IMR-90 (cell line): ENCODE measurements around the gene SPATA18. TPM values are rescaled to one million over a fixed set of nuclear protein-coding genes. Genes with fewer than 3 reads are reported as not detected.
A peak's percentile ranks its signal among the peaks of the same experiment; 100 is the strongest.

Experiments
- ATAC-seq: fragments of 200-7000 bp; cut with Tn5 transposase; 2 replicates; pipeline ENCODE4 v1.9.1; 2020; ENCODE audit warnings: low read depth, mild to moderate bottlenecking, moderate library complexity
- BruUV-seq: library from RNA; stranded (reverse); fragments of 400-500 nt; replicated peaks from 2 replicates; lab custom pipeline; 2021; lab: Mats Ljungman, UMichigan
- CTCF ChIA-PET: fragments of 300-600 bp; formaldehyde crosslinking; extraction: SDS; loops from one replicate; lab custom pipeline; 2021; ENCODE audit warnings: antibody characterized with exemption; lab: Yijun Ruan, JAX
- POLR2A ChIA-PET: fragments of 300-600 bp; sonication (Branson Sonifier 250); formaldehyde crosslinking; loops from one replicate; lab custom pipeline; 2022; ENCODE audit warnings: antibody characterized with exemption; ENCODE audit not compliant: unreplicated experiment; lab: Charles Lee
- DNase-seq: peaks from one replicate; pipeline ENCODE4 v3.0.0; 2013
- H2AFZ ChIP-seq: replicated peaks from 2 replicates; pipeline ENCODE3; 2013; ENCODE audit warnings: low read length, mild to moderate bottlenecking; ENCODE audit not compliant: poor library complexity
- H2AK5ac ChIP-seq: 2 replicates; pipeline ENCODE4 v1.6.1; 2013; ENCODE audit warnings: low read depth, low read length, inconsistent platforms
- H2AK9ac ChIP-seq: replicated peaks from 2 replicates; pipeline ENCODE3; 2013; ENCODE audit warnings: mild to moderate bottlenecking, low read depth, low read length, moderate library complexity; ENCODE audit not compliant: poor library complexity
- H2BK120ac ChIP-seq: 2 replicates; pipeline ENCODE4 v1.6.1; 2013; ENCODE audit warnings: low read depth, low read length, inconsistent platforms
- H2BK15ac ChIP-seq: 3 replicates; pipeline ENCODE4 v1.6.1; 2013; ENCODE audit warnings: low read depth, low read length, inconsistent platforms
- H2BK20ac ChIP-seq: 2 replicates; pipeline ENCODE4 v1.6.1; 2013; ENCODE audit warnings: low read depth, mild to moderate bottlenecking, inconsistent platforms, low read length, moderate library complexity
- H2BK5ac ChIP-seq: 2 replicates; pipeline ENCODE4 v1.6.1; 2013; ENCODE audit warnings: mild to moderate bottlenecking, low read depth, low read length, inconsistent platforms; ENCODE audit not compliant: poor library complexity, severe bottlenecking
- H3K14ac ChIP-seq: replicated peaks from 2 replicates; pipeline ENCODE4 v1.6.1; 2013; ENCODE audit warnings: low read depth, low read length, inconsistent platforms
- H3K18ac ChIP-seq: 2 replicates; pipeline ENCODE4 v1.6.1; 2013; ENCODE audit warnings: low read depth, low read length, control low read depth
- H3K23ac ChIP-seq: 2 replicates; pipeline ENCODE4 v1.6.1; 2013; ENCODE audit warnings: low read depth, low read length, inconsistent platforms
- H3K27ac ChIP-seq: 2 replicates; pipeline ENCODE4 v1.5.1; 2013; ENCODE audit warnings: mild to moderate bottlenecking, control low read depth, low read length; ENCODE audit not compliant: insufficient read depth
- H3K27me3 ChIP-seq: 2 replicates; pipeline ENCODE4 v1.6.1; 2013; ENCODE audit warnings: low read length; ENCODE audit not compliant: control insufficient read depth, insufficient read depth
- H3K36me3 ChIP-seq: 2 replicates; pipeline ENCODE4 v1.6.1; 2013; ENCODE audit warnings: low read length, mixed read lengths; ENCODE audit not compliant: control insufficient read depth, insufficient read depth
- H3K4ac ChIP-seq: 2 replicates; pipeline ENCODE4 v1.6.1; 2013; ENCODE audit warnings: low read depth, low read length, inconsistent platforms
- H3K4me1 ChIP-seq: 2 replicates; pipeline ENCODE4 v1.6.1; 2013; ENCODE audit warnings: low read length, mixed read lengths; ENCODE audit not compliant: control insufficient read depth, insufficient read depth
- H3K4me2 ChIP-seq: 2 replicates; pipeline ENCODE4 v1.6.1; 2013; ENCODE audit warnings: low read depth, mild to moderate bottlenecking, control low read depth, low read length, moderate library complexity
- H3K4me3 ChIP-seq: 2 replicates; pipeline ENCODE4 v1.5.1; 2013; ENCODE audit warnings: low read depth, mild to moderate bottlenecking, control low read depth, low read length, moderate library complexity; ENCODE audit not compliant: insufficient read depth
- H3K56ac ChIP-seq: 2 replicates; pipeline ENCODE4 v1.6.1; 2013; ENCODE audit warnings: low read length, inconsistent platforms; ENCODE audit not compliant: insufficient read depth; ENCODE audit errors: extremely low read depth
- H3K79me1 ChIP-seq, 2 experiments: 2 replicates each; pipeline ENCODE4 v1.6.1; 2013; ENCODE audit warnings: low read length in 2 of 2, inconsistent platforms in 1 of 2, low read depth in 1 of 2
- H3K9ac ChIP-seq: 2 replicates; pipeline ENCODE4 v1.6.1; 2013; ENCODE audit warnings: low read depth, low read length, control low read depth
- H3K9me1 ChIP-seq: 2 replicates; pipeline ENCODE4 v1.6.1; 2013; ENCODE audit warnings: low read length, inconsistent platforms; ENCODE audit not compliant: insufficient read depth
- H3K9me3 ChIP-seq: 2 replicates; pipeline ENCODE4 v1.6.1; 2013; ENCODE audit warnings: low read length; ENCODE audit not compliant: control insufficient read depth, insufficient read depth
- H4K20me1 ChIP-seq: 2 replicates; pipeline ENCODE4 v1.6.1; 2013; ENCODE audit warnings: low read length, inconsistent platforms; ENCODE audit not compliant: insufficient read depth
- H4K5ac ChIP-seq: 2 replicates; pipeline ENCODE4 v1.6.1; 2013; ENCODE audit warnings: mild to moderate bottlenecking, low read depth, low read length, control low read depth
- H4K8ac ChIP-seq, 2 experiments: 2 replicates each; pipeline ENCODE4 v1.6.1; 2013; ENCODE audit warnings: low read depth in 2 of 2, low read length in 2 of 2, control low read depth in 1 of 2, inconsistent platforms in 1 of 2
- H4K91ac ChIP-seq: 2 replicates; pipeline ENCODE4 v1.6.1; 2013; ENCODE audit warnings: low read depth, low read length, inconsistent platforms; ENCODE audit not compliant: insufficient read depth
- BHLHE40 ChIP-seq: fragments of 150-350 bp; IDR thresholded peaks from 2 replicates; pipeline ENCODE4 v1.6.1; 2016; ENCODE audit warnings: mild to moderate bottlenecking, low read depth, low read length
- WGBS, 2 experiments: methylation state at CpG; one replicate each; pipeline versions ENCODE4 v1.1.5 to v1.1.7; 2013; ENCODE audit warnings: missing lambda C conversion rate in 2 of 2; ENCODE audit not compliant: insufficient read length in 1 of 2; ENCODE audit errors: extremely low coverage in 2 of 2; 5-methylcytosine and 5-hydroxymethylcytosine counted together
- dilution Hi-C: fragments of 300-500 bp; cut with HindIII; formaldehyde crosslinking; loops from one replicate; pipeline ENCODE4 v1.14.3; 2018; ENCODE audit warnings: low sequenced_read_pairs; ENCODE audit not compliant: unreplicated experiment
- in situ Hi-C: fragments of 300-500 bp; cut with MboI; formaldehyde crosslinking; loops from 3 replicates; pipeline ENCODE4 v1.14.3; 2019; ENCODE audit warnings: low sequenced_read_pairs, inconsistent platforms, mixed read lengths
- intact Hi-C: fragments of 100-400 bp; cut with micrococcal nuclease; formaldehyde crosslinking; loops from 2 replicates; pipeline ENCODE4 v1.10.0; 2022
- polyA plus RNA-seq, 3 experiments: library from polyadenylated mRNA; depleted of rRNA; stranded (reverse); fragments of >200 nt; gene quantifications; 2 replicates each; pipeline ENCODE4 v1.2.3, GENCODE V29; 2012; ENCODE audit warnings: low replicate concordance in 1 of 3
- total RNA-seq: library from RNA; depleted of rRNA; stranded (reverse); fragments of >200 nt; gene quantifications from 2 replicates; pipeline ENCODE4 v1.2.3, GENCODE V29; 2012
- TF ChIP-seq, protein P1 (sequence below): conservative IDR thresholded peaks from 2 replicates; pipeline ENCODE4 v1.5.1; 2012; ENCODE audit warnings: mild to moderate bottlenecking, low read depth, low read length, improper control_type of control experiment

The SPATA18 gene
- total and polyA plus RNA-seq, 2 of the 4 experiments (the other 2 are of a cell fraction) = 3.0 to 4.7 TPM

DNA sequence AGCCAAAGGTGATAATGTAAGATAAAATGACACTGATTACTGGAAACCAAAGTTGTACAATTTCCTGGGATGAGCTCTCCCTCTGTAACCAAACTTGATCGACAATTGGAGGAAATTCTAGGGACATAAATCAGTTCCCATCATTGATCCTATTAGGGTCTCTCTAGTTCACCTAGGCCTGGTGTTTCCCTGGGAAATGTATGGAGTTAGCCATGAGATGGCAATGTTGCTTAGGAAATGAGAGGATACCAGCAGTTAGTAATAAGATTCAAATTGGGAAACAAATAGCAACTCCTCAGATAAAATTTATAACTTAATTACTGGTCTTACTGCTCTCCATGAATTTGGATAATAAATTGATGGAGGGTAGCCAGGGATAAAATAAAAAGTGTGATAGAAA lies 52.2 kb downstream of the SPATA18 start:
- dilution Hi-C loops = no loop called here
- no CpG with 5 or more reads among the region's 1 CpG for WGBS, 2 experiments

More for the DNA sequence above, 52.2 kb downstream of the SPATA18 start:
- no peak for TF ChIP-seq BHLHE40
- TF ChIP-seq, protein P1, sequence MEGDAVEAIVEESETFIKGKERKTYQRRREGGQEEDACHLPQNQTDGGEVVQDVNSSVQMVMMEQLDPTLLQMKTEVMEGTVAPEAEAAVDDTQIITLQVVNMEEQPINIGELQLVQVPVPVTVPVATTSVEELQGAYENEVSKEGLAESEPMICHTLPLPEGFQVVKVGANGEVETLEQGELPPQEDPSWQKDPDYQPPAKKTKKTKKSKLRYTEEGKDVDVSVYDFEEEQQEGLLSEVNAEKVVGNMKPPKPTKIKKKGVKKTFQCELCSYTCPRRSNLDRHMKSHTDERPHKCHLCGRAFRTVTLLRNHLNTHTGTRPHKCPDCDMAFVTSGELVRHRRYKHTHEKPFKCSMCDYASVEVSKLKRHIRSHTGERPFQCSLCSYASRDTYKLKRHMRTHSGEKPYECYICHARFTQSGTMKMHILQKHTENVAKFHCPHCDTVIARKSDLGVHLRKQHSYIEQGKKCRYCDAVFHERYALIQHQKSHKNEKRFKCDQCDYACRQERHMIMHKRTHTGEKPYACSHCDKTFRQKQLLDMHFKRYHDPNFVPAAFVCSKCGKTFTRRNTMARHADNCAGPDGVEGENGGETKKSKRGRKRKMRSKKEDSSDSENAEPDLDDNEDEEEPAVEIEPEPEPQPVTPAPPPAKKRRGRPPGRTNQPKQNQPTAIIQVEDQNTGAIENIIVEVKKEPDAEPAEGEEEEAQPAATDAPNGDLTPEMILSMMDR = 0 out of 2 replicates have a peak, but pooled peaks have one; percentile 15
- no peak overlapping the region for H3K56ac ChIP-seq
- no peak overlapping the region for H2BK5ac ChIP-seq
- no peak overlapping the region for H2AFZ ChIP-seq
- no peaks in the 10 kb centered on the region for H3K36me3 ChIP-seq
- no peak overlapping the region for H2AK9ac ChIP-seq
- no peak overlapping the region for H3K27ac ChIP-seq
- H3K9me1 ChIP-seq = no peaks in the 10 kb centered on the region
- in situ Hi-C loops = no loop called here
- no peak overlapping the region for H3K9ac ChIP-seq
- no peak overlapping the region for H4K8ac ChIP-seq
- H2BK15ac ChIP-seq = no peak overlapping the region
- H2BK20ac ChIP-seq = no peak overlapping the region
- no peaks in the 10 kb centered on the region for H3K4me1 ChIP-seq
- no peak overlapping the region for H3K4me3 ChIP-seq
- no TSS peak for BruUV-seq
- H3K9me3 ChIP-seq = no peaks in the 10 kb centered on the region
- POLR2A ChIA-PET = no interaction called here
- no peak overlapping the region for H3K4me2 ChIP-seq
- DNase-seq (no peak), ATAC-seq (no peak)
- no peak overlapping the region for H4K5ac ChIP-seq
- H3K79me1 ChIP-seq = no peaks in the 10 kb centered on the region
- intact Hi-C loops = no loop called here
- CTCF ChIA-PET = no interaction called here
- H3K14ac ChIP-seq = no peak overlapping the region
- H4K91ac ChIP-seq = no peak overlapping the region
- no peak overlapping the region for H2AK5ac ChIP-seq
- no peak overlapping the region for H3K4ac ChIP-seq
- H3K27me3 ChIP-seq = peaks cover 7% of the 10 kb centered on the region
- no peak overlapping the region for H2BK120ac ChIP-seq
- H4K20me1 ChIP-seq = no peaks in the 10 kb centered on the region
- no peak overlapping the region for H3K23ac ChIP-seq
- H3K18ac ChIP-seq = no peak overlapping the region
